GM12892 (cell line): ENCODE data around the gene FH.

Source experiments
- POLR2A ChIP-seq: IDR thresholded peaks from 2 replicates; pipeline ENCODE4 v1.6.1; 2011; ENCODE audit warnings: low read depth, low read length, control low read depth
- POLR2AphosphoS5 ChIP-seq: IDR thresholded peaks from 2 replicates; pipeline ENCODE4 v1.6.1; 2011; ENCODE audit warnings: low read depth, low read length, control low read depth
- TAF1 ChIP-seq: IDR thresholded peaks from 2 replicates; pipeline ENCODE4 v1.6.1; 2011; ENCODE audit warnings: low read depth, mild to moderate bottlenecking, control low read depth, low read length, borderline replicate concordance

GRCh38 chr1:241553886-241554592 is 34.5 kb upstream of the FH start:
- TF ChIP-seq POLR2A: no peak
- TF ChIP-seq TAF1: no peak
- TF ChIP-seq POLR2AphosphoS5: no peak
